HG03432 (cell line): ENCODE measurements around the gene SRSF8.
A peak's percentile ranks its signal among the peaks of the same experiment; 100 is the strongest.

Experiments used
- ATAC-seq: cut with Tn5 transposase; IDR thresholded peaks from one replicate; pipeline ENCODE4 v1.9.1; 2021; ENCODE audit warnings: mild to moderate bottlenecking, moderate library complexity; ENCODE audit not compliant: unreplicated experiment

SRSF8 gene

DNA sequence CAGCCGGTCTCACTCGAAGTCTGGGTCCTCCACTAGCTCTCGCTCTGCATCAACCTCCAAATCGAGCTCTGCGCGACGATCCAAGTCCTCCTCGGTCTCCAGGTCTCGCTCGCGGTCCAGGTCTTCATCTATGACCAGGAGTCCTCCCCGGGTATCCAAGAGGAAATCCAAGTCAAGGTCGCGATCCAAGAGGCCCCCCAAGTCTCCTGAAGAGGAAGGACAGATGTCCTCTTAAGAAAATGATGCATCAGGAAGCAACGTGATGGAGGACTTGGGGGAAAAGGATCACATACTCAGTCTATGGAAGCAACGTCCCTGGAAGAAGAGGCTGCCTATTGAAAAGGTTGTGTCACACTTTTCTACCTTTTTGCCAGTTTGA is 1.1 kb downstream of the SRSF8 start:
- ATAC-seq: no peak

- peak; percentile 66 for ATAC-seq
These were observed 1.8 kb downstream of the SRSF8 start for GRCh38 chr11:95068549-95068948.

DNA sequence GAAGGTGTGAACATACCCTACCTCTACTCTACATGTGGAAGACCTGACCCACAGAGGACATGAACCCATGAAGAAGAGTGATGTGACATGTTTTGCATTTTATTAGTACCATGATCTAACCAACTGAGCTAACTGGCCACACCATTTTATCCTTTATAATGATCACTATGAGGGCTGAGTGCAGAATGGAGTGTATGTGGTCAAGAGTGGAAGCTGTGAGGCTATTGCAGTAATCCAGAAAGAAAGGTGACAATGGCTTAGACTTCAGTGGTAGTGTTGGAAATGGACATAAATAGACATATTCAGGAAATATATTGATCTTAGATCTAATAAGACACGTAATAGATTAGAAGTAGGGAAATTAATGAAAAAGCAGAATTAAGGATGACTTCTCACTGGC is 3.8 kb downstream of the SRSF8 start:
- ATAC-seq: no peak

DNA sequence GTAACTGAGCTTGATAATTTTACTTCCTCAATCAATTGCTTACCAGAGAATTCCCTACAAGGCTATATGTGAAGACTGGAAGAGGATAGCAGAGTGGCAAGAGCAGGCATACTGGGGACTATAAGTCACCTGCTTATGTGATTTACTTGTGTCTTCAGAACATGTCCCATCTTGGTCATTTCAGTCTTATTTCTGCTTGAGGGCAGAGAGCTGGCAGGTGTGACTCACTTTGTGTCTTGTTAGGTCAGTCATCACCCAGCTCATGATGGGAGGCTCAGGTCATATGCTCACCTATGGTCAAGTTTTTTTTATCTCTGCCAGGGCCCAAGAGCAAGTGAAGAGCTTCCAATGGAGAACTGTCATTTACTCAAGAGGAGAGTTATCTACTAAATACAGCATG is 6.2 kb downstream of the SRSF8 start:
- no peak for ATAC-seq

GRCh38 chr11:95074792-95075563 is 8.3 kb downstream of the SRSF8 start:
- ATAC-seq: no peak

GRCh38 chr11:95076416-95076815 is 9.7 kb downstream of the SRSF8 start:
- no peak for ATAC-seq

DNA sequence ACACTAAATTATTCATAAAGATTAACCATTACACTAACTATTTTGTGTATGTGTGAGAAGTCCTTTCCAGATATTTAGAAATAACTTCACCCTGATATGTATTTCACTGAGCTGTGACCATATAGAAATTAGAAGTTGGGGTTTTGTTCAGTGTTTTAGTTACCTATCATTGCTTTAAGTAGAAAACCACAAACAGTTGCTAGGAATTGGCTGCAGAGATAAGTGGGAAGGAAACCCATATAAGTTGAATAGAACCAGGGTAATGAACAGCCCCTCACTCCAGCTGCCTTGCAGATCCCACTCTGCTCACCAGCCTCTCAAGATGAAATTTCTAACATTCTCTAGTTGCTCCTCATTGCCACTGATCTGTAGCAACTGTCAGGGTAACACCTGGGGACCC is 10.3 kb downstream of the SRSF8 start:
- ATAC-seq: no peak

- ATAC-seq: no peak
These were observed 11.8 kb downstream of the SRSF8 start for GRCh38 chr11:95078526-95078925.

DNA sequence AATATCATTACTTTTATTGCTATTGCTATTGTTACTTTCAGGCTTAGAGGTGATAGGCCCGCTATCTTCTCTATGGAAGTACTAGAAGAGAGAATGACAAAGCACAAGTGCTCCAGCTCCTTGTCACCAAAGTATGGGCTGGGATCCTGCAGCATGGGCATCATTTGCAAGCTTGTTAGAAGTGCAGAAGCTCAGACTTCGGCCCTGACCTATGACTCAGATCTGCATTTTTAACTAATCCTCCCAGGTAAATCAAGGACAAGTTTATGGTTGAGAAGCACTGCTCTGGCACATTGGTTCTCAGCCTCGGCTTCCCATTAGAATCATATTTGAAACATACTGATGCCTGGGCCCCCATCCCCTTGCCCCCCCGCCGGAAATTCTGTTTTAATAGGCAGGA is 14.3 kb downstream of the SRSF8 start:
- ATAC-seq: no peak

DNA sequence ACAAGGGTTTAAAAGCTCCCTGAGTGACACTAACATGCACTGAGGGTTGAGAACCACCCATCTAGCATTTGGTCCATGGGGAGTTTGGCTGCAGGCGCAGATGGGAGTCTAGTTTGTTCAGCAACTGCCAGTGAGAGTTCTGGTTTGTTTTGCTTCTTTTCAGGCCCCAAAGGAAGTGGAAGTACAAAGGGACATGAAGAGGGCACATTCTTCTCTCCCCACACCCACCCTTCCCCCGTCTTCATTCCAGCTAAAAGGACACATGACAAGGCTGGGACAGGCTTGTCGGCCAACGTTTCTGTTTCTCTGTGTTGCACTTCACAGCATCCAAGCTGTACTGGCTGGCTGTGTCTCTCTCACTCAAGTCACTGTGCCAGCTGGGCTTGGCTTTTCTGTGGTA is 14.7 kb downstream of the SRSF8 start:
- no peak for ATAC-seq

DNA sequence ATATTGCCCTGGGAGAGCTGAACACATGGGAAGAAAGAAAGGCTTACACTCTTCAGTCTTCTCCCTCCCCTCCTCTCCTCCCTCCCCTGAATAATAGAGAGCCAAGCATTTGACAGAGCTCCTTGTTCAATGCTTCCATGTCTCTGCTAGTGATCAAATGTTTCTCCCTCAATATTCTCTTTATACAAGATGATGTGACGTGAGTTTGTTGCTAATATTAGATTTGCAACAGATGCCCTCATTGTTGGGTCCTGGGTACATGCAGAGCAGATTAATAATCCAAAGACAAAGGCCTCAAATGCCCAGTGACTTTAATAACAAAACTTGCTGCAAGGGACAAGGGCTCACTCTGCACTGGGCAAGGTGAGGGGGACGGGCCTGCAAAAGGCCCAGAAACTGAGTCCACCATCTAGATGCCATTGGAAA is 15.9 kb downstream of the SRSF8 start:
- no peak for ATAC-seq

GRCh38 chr11:95084509-95084908 is 17.8 kb downstream of the SRSF8 start:
- peak; percentile 47 for ATAC-seq

- ATAC-seq: no peak
These were observed 18.5 kb downstream of the SRSF8 start for GRCh38 chr11:95085117-95085816.

DNA sequence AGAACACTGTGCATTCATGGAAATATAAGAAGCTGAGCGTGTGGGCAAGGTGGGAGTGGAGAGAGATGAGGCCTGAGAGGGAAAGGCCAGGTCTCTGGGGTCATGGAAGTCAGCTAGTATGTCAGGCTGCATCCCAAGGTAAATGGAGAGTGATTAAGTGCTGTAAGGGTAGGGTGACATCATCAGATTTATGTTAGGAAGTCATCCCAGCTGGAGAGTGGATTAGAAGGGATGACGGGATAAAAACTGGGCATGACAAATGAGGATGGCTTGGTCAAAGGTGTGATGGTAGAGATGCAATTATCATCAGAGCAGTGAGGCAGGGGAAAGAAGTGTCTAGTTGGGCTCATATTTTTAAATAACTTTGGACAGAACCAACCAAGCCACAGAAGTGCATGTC is 19.4 kb downstream of the SRSF8 start:
- ATAC-seq: no peak

DNA sequence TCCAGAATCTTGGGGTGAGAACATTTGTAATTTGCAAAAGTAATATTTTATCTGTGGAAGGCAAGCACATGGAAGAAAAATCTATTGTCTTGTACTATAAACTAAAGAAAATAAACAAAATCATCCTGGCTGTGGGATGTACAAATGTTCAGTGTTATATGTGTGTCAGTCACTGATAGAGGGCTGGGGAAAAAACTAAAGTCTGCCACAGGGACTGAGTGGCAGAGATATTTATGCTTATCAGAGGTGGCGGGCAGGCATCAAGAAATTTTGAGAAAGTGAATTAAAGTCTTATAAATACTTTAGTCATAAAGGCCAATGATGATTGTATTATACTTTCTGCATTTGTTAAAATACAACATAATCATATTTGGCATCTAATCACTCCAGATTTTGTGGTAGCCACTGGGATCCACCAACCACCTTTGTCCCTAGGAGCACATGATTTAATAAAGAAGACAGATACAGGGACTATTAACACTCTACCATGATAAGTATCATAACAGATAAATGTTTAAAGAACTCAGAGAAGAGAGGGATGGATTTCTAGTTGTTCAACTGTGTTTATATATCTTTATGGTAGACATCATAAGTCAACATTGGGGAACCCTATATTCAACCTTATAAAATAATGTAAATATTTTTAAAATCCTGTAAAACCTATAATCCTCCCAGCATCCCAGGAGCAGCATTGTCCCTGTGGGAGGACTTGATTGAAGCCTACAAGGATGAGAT is 20.3 kb downstream of the SRSF8 start:
- ATAC-seq: no peak

DNA sequence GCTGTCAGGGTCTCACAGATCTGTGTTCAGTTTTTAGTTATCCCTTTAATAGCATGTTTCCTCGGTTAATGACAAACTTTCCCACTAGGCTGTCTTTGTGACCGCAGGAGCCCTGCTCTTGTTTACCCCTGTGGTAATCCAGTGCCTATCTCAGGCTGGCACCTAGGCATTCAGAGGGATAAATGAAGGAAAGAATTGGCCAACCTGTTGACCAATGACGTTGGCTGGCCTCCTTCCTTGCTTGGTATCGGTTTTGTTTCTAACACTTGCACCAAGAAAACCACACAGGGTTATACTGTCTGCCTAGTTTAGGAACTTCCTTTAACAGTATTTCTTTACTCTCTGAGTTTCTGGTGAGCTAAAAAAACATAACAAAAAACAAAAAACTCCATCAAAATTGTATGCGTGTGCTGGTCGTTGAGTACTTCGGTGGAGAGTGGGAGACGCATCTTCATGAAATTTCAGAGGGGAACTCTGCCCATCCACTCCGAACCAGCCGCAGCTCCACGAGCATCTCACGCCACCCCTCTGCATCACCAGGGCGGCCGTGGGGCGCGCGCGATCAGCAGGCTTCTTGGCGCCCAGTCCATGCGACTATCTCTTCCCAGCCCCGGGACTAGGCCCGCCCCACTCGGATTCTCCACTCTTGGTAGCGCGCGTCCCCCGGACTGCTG is 22.4 kb downstream of the SRSF8 start:
- ATAC-seq: peak; percentile 54

DNA sequence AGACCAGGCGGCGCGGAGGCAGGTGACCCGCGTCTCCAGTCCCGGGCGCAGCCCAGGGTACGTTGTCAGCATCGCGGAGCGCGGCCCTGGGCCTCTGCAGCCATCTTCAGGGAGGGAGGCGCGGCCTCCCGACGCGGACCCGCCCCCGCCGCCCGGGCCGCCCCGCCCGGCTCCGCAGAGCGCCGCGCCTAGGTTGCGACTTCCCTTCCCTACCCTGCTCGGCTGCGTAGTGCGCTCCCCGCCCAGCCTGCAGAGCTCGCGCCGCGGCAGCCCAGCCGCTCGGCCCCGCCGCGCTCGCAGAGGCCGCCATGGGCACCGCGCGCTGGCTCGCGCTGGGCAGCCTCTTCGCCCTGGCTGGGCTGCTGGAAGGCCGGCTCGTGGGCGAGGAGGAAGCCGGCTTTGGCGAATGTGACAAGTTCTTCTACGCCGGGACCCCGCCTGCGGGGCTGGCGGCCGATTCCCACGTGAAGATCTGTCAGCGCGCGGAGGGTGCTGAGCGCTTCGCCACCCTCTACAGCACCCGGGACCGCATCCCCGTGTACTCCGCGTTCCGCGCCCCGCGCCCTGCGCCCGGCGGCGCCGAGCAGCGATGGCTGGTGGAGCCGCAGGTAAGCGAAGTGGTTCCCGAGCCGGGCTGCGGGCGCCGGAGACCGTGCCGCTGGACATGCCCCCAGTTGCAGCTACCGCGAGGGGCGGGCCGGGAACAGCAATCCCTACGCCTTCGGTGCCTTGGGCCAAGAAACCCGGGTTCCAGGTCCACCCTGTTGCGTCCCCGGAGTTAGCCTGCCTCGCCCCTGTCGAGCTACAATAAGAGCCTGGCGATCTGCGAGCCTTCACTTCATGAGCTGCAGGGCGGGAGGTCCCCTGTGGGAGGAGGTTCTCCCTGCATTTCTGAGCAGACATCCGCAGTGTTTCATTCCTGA is 23.2 kb downstream of the SRSF8 start, which contains the start of gene ENDOD1:
Gene ENDOD1, plus strand, starts transcription at position 227 of the 923 bp plus-strand sequence. Its CDS starts 82 bp downstream, at position 309.
- peak; percentile 91 for ATAC-seq

- no peak for ATAC-seq
These were observed 25.0 kb downstream of the SRSF8 start for GRCh38 chr11:95091663-95092180.

GRCh38 chr11:95092549-95093324 is 26.0 kb downstream of the SRSF8 start:
- ATAC-seq: no peak
